Astrocyte (in vitro differentiated cells and primary cell): ENCODE measurements around the gene DUSP12. TPM values are rescaled to one million over a fixed set of nuclear protein-coding genes. Genes with fewer than 3 reads are reported as not detected.

Experiments used
- DNase-seq: peaks from one replicate; pipeline ENCODE4 v3.0.0-alpha.2; 2010; ENCODE audit warnings: low read depth
- FAIRE-seq: peaks from 2 replicates; lab custom pipeline; 2011; peaks lifted over from hg19 to GRCh38; lab: Jason Lieb, UNC
- H2AFZ ChIP-seq: 2 replicates; pipeline ENCODE4 v1.6.0; 2012; ENCODE audit warnings: low read depth, low read length, inconsistent platforms
- H3K27ac ChIP-seq: 2 replicates; pipeline ENCODE4 v1.5.1; 2011; ENCODE audit warnings: low read depth, low read length, inconsistent platforms
- H3K27me3 ChIP-seq: 2 replicates; pipeline ENCODE4 v1.6.0; 2011; ENCODE audit warnings: low read length, inconsistent platforms; ENCODE audit not compliant: insufficient read depth
- H3K36me3 ChIP-seq: 2 replicates; pipeline ENCODE4 v1.5.1; 2011; ENCODE audit warnings: low read length, inconsistent platforms; ENCODE audit not compliant: insufficient read depth
- H3K4me1 ChIP-seq: 2 replicates; pipeline ENCODE4 v1.5.1; 2011; ENCODE audit warnings: low read length, inconsistent platforms; ENCODE audit not compliant: insufficient read depth
- H3K4me2 ChIP-seq: 2 replicates; pipeline ENCODE4 v1.6.0; 2012; ENCODE audit warnings: low read length, inconsistent platforms
- H3K4me3 ChIP-seq: 2 replicates; pipeline ENCODE4 v1.5.1; 2011; ENCODE audit warnings: low read depth, mild to moderate bottlenecking, low read length, inconsistent platforms; ENCODE audit not compliant: insufficient read depth
- H3K79me2 ChIP-seq: 2 replicates; pipeline ENCODE4 v1.6.0; 2012; ENCODE audit warnings: mild to moderate bottlenecking, low read length, inconsistent platforms; ENCODE audit not compliant: insufficient read depth
- H3K9ac ChIP-seq: 2 replicates; pipeline ENCODE4 v1.6.0; 2012; ENCODE audit warnings: mild to moderate bottlenecking, low read length, inconsistent platforms
- H3K9me3 ChIP-seq: 2 replicates; pipeline ENCODE4 v1.5.1; 2012; ENCODE audit warnings: low read depth, mild to moderate bottlenecking, low read length, inconsistent platforms; ENCODE audit not compliant: insufficient read depth
- H4K20me1 ChIP-seq: 2 replicates; pipeline ENCODE4 v1.6.0; 2012; ENCODE audit warnings: low read length, inconsistent platforms; ENCODE audit not compliant: insufficient read depth
- H3K27ac Mint-ChIP-seq: one replicate; pipeline ENCODE4 v1.8.0; 2021; ENCODE audit warnings: mild to moderate bottlenecking, mixed read lengths; ENCODE audit not compliant: unreplicated experiment
- H3K27me3 Mint-ChIP-seq: one replicate; pipeline ENCODE4 v1.8.0; 2021; ENCODE audit warnings: low read depth, mixed read lengths; ENCODE audit not compliant: unreplicated experiment
- H3K36me3 Mint-ChIP-seq: one replicate; pipeline ENCODE4 v1.8.0; 2021; ENCODE audit warnings: low read depth, mixed read lengths; ENCODE audit not compliant: unreplicated experiment
- H3K4me1 Mint-ChIP-seq: one replicate; pipeline ENCODE4 v1.8.0; 2021; ENCODE audit warnings: low read depth, mixed read lengths; ENCODE audit not compliant: unreplicated experiment
- H3K4me3 Mint-ChIP-seq: one replicate; pipeline ENCODE4 v1.8.0; 2021; ENCODE audit warnings: mild to moderate bottlenecking, moderate library complexity, mixed read lengths; ENCODE audit not compliant: unreplicated experiment
- H3K9me3 Mint-ChIP-seq: one replicate; pipeline ENCODE4 v1.8.0; 2021; ENCODE audit warnings: mild to moderate bottlenecking, mixed read lengths; ENCODE audit not compliant: unreplicated experiment
- CTCF ChIP-seq: IDR thresholded peaks from 2 replicates; pipeline ENCODE4 v1.5.1; 2011; ENCODE audit warnings: low read depth, mild to moderate bottlenecking, inconsistent platforms, low read length, moderate library complexity; ENCODE audit not compliant: insufficient read depth
- EZH2 ChIP-seq: IDR thresholded peaks from 2 replicates; pipeline ENCODE4 v1.6.1; 2012; ENCODE audit warnings: mild to moderate bottlenecking, low read length, inconsistent platforms; ENCODE audit not compliant: insufficient read depth
- total RNA-seq: library from RNA; stranded (reverse); gene quantifications from 2 replicates; pipeline ENCODE4 v1.2.1, GENCODE V29; 2021

Gene DUSP12
- total RNA-seq, 1 donor from 2014 or later = 34.7 TPM

- H3K9ac ChIP-seq = peak overlapping the region; percentile 38
- no peaks in the 10 kb centered on the region for H4K20me1 ChIP-seq
- no peak for FAIRE-seq
- H2AFZ ChIP-seq = no peak overlapping the region
- Mint-ChIP-seq H3K9me3 (no peaks in the 10 kb centered on the region), H3K4me3 (no peak overlapping the region), H3K36me3 (peaks cover 2% of the 10 kb centered on the region), H3K27ac (no peak overlapping the region), H3K4me1 (peaks cover 3% of the 10 kb centered on the region), H3K27me3 (peaks cover 14% of the 10 kb centered on the region)
- H3K36me3 ChIP-seq = no peaks in the 10 kb centered on the region
- H3K27ac ChIP-seq = peak overlapping the region; percentile 98
- H3K79me2 ChIP-seq = no peaks in the 10 kb centered on the region
- TF ChIP-seq CTCF (no peak), EZH2 (no peak)
- no peak overlapping the region for H3K4me2 ChIP-seq
- peaks cover 11% of the 10 kb centered on the region for H3K4me1 ChIP-seq
- no peaks in the 10 kb centered on the region for H3K27me3 ChIP-seq
- no peak for DNase-seq
- no peaks in the 10 kb centered on the region for H3K9me3 ChIP-seq
- no peak overlapping the region for H3K4me3 ChIP-seq
Observed at GRCh38 chr1:161707503-161707902, 42.1 kb upstream of the DUSP12 start.

- no peaks in the 10 kb centered on the region for H3K9me3 Mint-ChIP-seq
- DNase-seq (no peak), FAIRE-seq (no peak)
- peaks cover 14% of the 10 kb centered on the region for H3K27me3 Mint-ChIP-seq
- no peak overlapping the region for H3K4me3 Mint-ChIP-seq
- peaks cover 3% of the 10 kb centered on the region for H3K4me1 Mint-ChIP-seq
- no peaks in the 10 kb centered on the region for H3K9me3 ChIP-seq
- no peaks in the 10 kb centered on the region for H3K27me3 ChIP-seq
- peaks cover 11% of the 10 kb centered on the region for H3K4me1 ChIP-seq
- H2AFZ ChIP-seq = no peak overlapping the region
- H3K4me2 ChIP-seq = no peak overlapping the region
- H3K36me3 ChIP-seq = no peaks in the 10 kb centered on the region
- TF ChIP-seq EZH2 = no peak
- no peak for TF ChIP-seq CTCF
- no peak overlapping the region for H3K27ac Mint-ChIP-seq
- no peak overlapping the region for H3K9ac ChIP-seq
- no peak overlapping the region for H3K4me3 ChIP-seq
- H3K36me3 Mint-ChIP-seq = peaks cover 2% of the 10 kb centered on the region
- H3K27ac ChIP-seq = no peak overlapping the region
- H4K20me1 ChIP-seq = no peaks in the 10 kb centered on the region
- no peaks in the 10 kb centered on the region for H3K79me2 ChIP-seq
Observed at GRCh38 chr1:161709373-161709772, 40.2 kb upstream of the DUSP12 start.

GRCh38 chr1:161710560-161710959, 39.0 kb upstream of the DUSP12 start:
- Mint-ChIP-seq H3K9me3 (peaks cover 5% of the 10 kb centered on the region), H3K4me3 (no peak overlapping the region), H3K27ac (no peak overlapping the region), H3K4me1 (peaks cover 3% of the 10 kb centered on the region), H3K27me3 (peaks cover 23% of the 10 kb centered on the region), H3K36me3 (peaks cover 2% of the 10 kb centered on the region)
- no peak overlapping the region for H3K27ac ChIP-seq
- H3K4me2 ChIP-seq = no peak overlapping the region
- no peak for TF ChIP-seq CTCF
- TF ChIP-seq EZH2 = no peak
- no peak overlapping the region for H3K4me3 ChIP-seq
- no peak overlapping the region for H3K9ac ChIP-seq
- no peaks in the 10 kb centered on the region for H3K36me3 ChIP-seq
- no peaks in the 10 kb centered on the region for H3K27me3 ChIP-seq
- H3K9me3 ChIP-seq = no peaks in the 10 kb centered on the region
- no peak for DNase-seq
- H2AFZ ChIP-seq = no peak overlapping the region
- no peak for FAIRE-seq
- H3K79me2 ChIP-seq = no peaks in the 10 kb centered on the region
- H3K4me1 ChIP-seq = peaks cover 11% of the 10 kb centered on the region
- no peaks in the 10 kb centered on the region for H4K20me1 ChIP-seq
